ENCODE data around the gene RPS6KC1. TPM values are rescaled to one million over a fixed set of nuclear protein-coding genes. Genes with fewer than 3 reads are reported as not detected.
"Not testable (repeated sequence)": the region's sequence is repeated elsewhere in the genome, so short reads cannot be mapped to it uniquely, and the experiment has no call there.

RPS6KC1 gene
- total RNA-seq, 2 donors from 2014 or later: 9.2 to 10.1 TPM

DNA sequence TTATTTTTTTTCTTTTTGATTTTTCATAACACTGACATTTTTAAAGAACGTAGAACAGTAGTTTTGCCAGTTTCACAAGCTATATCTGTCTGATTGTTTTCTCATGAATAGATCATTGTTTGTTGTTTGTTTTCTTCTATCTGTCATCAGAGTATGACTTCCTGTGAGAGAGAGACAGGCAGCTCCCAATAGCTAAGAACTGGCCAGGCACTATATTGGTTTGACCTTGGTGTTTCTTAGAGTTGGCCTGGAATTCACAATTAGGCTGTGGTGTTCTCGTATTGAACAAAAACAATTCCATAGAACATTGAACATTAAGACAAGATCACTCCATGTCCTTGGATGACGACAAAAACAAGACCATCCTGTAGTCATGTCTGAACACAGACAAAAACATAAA lies 43.4 kb downstream of the RPS6KC1 start:
- TF ChIP-seq, protein P1, sequence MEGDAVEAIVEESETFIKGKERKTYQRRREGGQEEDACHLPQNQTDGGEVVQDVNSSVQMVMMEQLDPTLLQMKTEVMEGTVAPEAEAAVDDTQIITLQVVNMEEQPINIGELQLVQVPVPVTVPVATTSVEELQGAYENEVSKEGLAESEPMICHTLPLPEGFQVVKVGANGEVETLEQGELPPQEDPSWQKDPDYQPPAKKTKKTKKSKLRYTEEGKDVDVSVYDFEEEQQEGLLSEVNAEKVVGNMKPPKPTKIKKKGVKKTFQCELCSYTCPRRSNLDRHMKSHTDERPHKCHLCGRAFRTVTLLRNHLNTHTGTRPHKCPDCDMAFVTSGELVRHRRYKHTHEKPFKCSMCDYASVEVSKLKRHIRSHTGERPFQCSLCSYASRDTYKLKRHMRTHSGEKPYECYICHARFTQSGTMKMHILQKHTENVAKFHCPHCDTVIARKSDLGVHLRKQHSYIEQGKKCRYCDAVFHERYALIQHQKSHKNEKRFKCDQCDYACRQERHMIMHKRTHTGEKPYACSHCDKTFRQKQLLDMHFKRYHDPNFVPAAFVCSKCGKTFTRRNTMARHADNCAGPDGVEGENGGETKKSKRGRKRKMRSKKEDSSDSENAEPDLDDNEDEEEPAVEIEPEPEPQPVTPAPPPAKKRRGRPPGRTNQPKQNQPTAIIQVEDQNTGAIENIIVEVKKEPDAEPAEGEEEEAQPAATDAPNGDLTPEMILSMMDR (IDR thresholded peaks at IDR 0.05): no peak
- peaks cover 0 to 4% of the 10 kb centered on the region in 2 donors for H3K9me3 ChIP-seq
- no peak overlapping the region for H3K27ac ChIP-seq
- no peaks in the 10 kb centered on the region for H3K27me3 ChIP-seq
- peaks cover 9% of the 10 kb centered on the region for H3K36me3 ChIP-seq
- DNase-seq (ENCODE audit: low spot score): no peak
- no peaks in the 10 kb centered on the region for H3K4me1 ChIP-seq
- no peak overlapping the region for H3K4me3 ChIP-seq

DNA sequence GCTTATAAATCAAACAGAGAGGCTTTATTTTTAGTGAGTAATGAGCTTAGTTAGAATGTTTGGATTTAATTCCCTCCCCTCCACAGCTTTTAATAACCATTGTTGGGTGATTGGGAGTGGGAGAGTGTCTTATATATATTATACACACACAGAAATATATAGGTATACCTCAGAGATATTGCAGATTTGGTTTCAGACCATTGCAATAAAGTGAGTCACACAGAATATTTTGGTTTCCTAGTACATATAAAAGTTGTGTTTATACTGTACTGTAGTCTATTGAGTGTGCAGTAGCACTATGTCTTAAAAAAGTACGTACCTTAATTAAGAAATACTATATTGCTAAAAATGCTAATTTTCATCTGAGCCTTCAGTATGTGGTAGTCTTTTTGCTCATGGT lies 44.4 kb downstream of the RPS6KC1 start:
- no peaks in the 10 kb centered on the region for H3K27me3 ChIP-seq
- H3K9me3 ChIP-seq: peaks cover 0 to 4% of the 10 kb centered on the region in 2 donors
- no peak overlapping the region for H3K27ac ChIP-seq
- DNase-seq (ENCODE audit: low spot score): no peak
- H3K4me1 ChIP-seq: no peaks in the 10 kb centered on the region
- peaks cover 9% of the 10 kb centered on the region for H3K36me3 ChIP-seq
- H3K4me3 ChIP-seq: no peak overlapping the region
- TF ChIP-seq, protein P1 (IDR thresholded peaks at IDR 0.05): no peak

DNA sequence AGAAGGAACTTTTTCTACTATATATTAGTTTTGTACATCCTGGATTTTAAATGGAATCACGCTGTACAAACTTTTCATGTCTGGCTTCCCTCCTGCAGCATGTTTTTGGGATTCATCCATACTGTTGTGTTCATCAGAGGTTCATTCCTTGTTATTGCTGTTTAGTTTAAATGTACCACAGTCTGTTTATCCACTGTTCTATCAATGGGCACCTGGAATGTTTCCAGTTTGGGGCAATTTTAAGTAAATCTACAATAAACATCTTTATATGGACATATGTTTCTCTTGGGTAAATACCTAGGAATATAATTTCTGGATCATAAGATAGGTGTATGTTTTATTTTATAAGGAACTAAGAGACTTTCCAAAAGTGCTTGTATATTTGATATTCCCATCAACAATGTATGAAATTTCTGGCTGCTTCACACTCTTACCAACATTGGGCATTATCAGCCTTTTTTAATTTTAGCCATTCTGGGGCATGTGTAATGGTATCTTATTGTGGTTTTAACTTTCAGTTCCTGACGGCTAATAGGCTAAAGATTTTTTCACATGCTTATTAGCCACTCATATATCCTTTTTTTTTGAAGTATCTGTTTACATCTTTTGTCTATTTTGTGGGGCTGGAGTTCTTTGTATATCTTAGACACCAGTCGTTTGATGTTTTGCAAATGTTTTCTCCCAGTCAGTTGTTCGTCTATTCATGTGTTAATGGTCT lies 48.8 kb downstream of the RPS6KC1 start:
- Histone ChIP-seq H3K9me3 (peaks cover 0 to 4% of the 10 kb centered on the region in 2 donors), H3K4me3 (no peak overlapping the region), H3K27ac (no peak overlapping the region), H3K36me3 (peaks cover 9% of the 10 kb centered on the region), H3K27me3 (no peaks in the 10 kb centered on the region), H3K4me1 (no peaks in the 10 kb centered on the region)
- TF ChIP-seq, protein P1 (IDR thresholded peaks at IDR 0.05): no peak
- no peak for DNase-seq (ENCODE audit: low spot score)

DNA sequence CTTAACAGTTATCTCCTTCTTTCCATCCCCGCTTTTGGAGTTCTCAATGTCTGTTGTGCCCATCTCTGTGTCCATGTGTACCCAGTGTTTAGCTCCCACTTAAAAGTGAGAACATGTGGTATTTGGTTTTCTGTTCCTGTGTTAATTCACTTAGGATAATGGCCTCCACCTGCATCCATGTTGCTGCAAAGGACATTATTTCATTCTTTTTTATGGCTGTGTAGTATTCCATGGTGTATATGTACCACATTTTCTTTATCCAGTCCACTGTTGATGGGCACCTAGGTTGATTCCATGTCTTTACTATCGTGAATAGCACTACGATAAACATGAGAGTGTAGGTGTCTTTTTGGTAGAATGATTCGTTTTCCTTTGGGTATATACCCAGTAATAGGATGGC lies 49.5 kb downstream of the RPS6KC1 start:
- H3K4me3 ChIP-seq; H3K27ac ChIP-seq; H3K4me1 ChIP-seq; H3K36me3 ChIP-seq; H3K27me3 ChIP-seq; DNase-seq (ENCODE audit: low spot score); H3K9me3 ChIP-seq: not testable (repeated sequence)

DNA sequence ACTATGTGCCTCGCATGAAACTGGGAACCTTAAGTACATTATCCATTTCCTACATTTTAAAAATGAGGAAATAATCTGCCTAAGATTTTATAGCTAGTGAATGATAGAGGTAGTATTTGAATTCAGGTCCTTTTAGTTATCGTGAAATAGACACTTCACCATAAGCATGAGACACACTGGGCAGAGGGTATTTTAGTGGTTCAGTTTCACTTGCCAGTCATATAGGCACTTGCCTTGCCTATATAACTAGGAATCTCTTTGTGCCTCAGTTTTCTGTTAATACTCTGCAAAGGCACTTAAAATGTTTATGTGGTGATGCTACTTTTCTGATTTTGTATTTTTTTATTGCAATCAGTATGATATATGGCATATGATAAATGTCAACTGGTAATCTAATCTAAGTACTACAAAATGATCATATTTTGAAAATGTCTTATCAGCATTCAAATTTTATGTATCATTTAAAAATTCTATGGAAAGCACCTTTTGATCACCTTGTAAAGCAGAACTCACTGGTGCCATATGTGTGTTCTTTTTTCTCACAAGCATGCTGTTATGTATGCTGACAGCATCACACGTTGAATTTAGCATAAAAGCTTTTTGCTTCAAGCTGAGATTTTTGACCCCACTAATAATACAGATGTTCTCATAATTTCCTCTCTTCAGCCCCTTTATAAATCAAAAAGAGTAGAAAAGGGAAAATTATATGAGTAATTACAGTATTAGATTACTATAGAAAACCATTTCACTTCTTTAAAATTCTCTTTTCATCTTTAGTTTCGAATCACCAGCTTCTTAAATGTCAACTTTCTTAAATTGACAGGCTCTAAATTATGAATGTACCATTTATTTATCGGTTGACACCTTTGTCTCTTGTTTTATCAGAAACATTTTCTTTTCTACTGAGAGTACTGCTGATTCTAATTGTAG lies 52.6 kb downstream of the RPS6KC1 start:
- Histone ChIP-seq H3K27ac (no peak overlapping the region), H3K4me3 (no peak overlapping the region), H3K4me1 (no peaks in the 10 kb centered on the region), H3K27me3 (no peaks in the 10 kb centered on the region), H3K9me3 (no peaks in the 10 kb centered on the region), H3K36me3 (peaks cover 11% of the 10 kb centered on the region)
- TF ChIP-seq, protein P1 (IDR thresholded peaks at IDR 0.05): no peak
- DNase-seq (ENCODE audit: low spot score): no peak

DNA sequence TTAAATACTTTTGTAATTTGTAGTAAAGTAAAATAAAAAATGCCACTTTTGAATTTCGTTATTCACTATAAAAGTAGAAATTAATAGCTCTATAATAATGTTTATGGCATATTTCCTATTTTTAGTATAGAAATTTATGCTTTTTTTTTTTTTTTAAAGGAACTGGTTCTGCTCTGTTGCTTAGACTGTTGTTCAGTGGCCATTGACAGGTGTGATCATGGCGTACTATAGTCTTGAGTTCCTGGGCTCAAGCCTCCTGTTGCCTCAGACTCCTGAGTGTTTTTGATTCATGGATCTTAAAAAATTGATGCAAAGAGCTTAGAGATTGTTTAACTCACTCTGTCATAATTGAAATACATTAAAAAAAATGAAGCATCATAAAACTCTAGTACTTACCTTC lies 53.6 kb downstream of the RPS6KC1 start:
- Histone ChIP-seq H3K27me3 (no peaks in the 10 kb centered on the region), H3K4me3 (no peak overlapping the region), H3K27ac (no peak overlapping the region), H3K9me3 (no peaks in the 10 kb centered on the region), H3K4me1 (no peaks in the 10 kb centered on the region), H3K36me3 (peaks cover 11% of the 10 kb centered on the region)
- no peak for DNase-seq (ENCODE audit: low spot score)
- TF ChIP-seq, protein P1 (IDR thresholded peaks at IDR 0.05): no peak
